Measurements from ENCODE around the gene HOXA3.

GRCh38 chr7:27178366-27178765 is 26.0 kb upstream of the HOXA3 start:
- TF ChIP-seq CTCF (IDR thresholded peaks at IDR 0.05 in 2 of 3, conservative IDR thresholded peaks at IDR 0.05 in 1 of 3; ENCODE audit: control insufficient read depth in 2 of 3, extremely low read depth in 1 of 3, insufficient read depth in 1 of 3, low read depth in 3 of 3, low read length in 3 of 3), result no peak
- no peak for TF ChIP-seq CHD4 (IDR thresholded peaks at IDR 0.05)
- TF ChIP-seq BCLAF1 (IDR thresholded peaks at IDR 0.05), result no peak
- no peak for TF ChIP-seq ELK1 (IDR thresholded peaks at IDR 0.05; ENCODE audit: low read depth, low read length)
- no peak for TF ChIP-seq ZNF687 (IDR thresholded peaks at IDR 0.05)
- TF ChIP-seq HDAC2 (IDR thresholded peaks at IDR 0.05), result no peak
- TF ChIP-seq YY1 (IDR thresholded peaks at IDR 0.05; ENCODE audit: low read depth, low read length), result no peak
- no peak for TF ChIP-seq POLR2A (IDR thresholded peaks at IDR 0.05; ENCODE audit: low read depth, low read length)
- no peak for TF ChIP-seq NFIC (IDR thresholded peaks at IDR 0.05; ENCODE audit: low read depth, low read length)
- TF ChIP-seq EZH2 (IDR thresholded peaks at IDR 0.05; ENCODE audit: borderline replicate concordance, control insufficient read depth, low read depth, low read length), result no peak
- TF ChIP-seq NR2C2 (IDR thresholded peaks at IDR 0.05; ENCODE audit: borderline replicate concordance, control insufficient read depth, insufficient read length, low read depth), result no peak

Measured in GM12878 (cell line).